GM23338 (cell line): ENCODE data around the gene NOTCH1. TPM values are rescaled to one million over a fixed set of nuclear protein-coding genes. Genes with fewer than 3 reads are reported as not detected.

Experiments used
- ATAC-seq: fragments of 200-7000 bp; cut with Tn5 transposase; 3 replicates; pipeline ENCODE4 v1.9.1; 2020
- DNase-seq: peaks from one replicate; pipeline ENCODE4 v3.0.0-alpha.2; 2015; ENCODE audit warnings: low spot score
- H2AFZ ChIP-seq: fragments of 200-600 bp; sonication (generic); 2 replicates; pipeline ENCODE4 v1.8.0; 2016; ENCODE audit warnings: antibody characterized with exemption, mild to moderate bottlenecking, moderate library complexity
- H3F3A ChIP-seq: fragments of 200-600 bp; sonication (generic); replicated peaks from 2 replicates; pipeline ENCODE4 v1.8.0; 2017; ENCODE audit warnings: antibody characterized with exemption, mixed run types, low read depth
- H3K27ac ChIP-seq: fragments of 200-600 bp; sonication (generic); 2 replicates; pipeline ENCODE4 v1.6.1; 2016; ENCODE audit warnings: low read depth
- H3K27me3 ChIP-seq: fragments of 200-600 bp; sonication (generic); 2 replicates; pipeline ENCODE4 v1.8.0; 2016; ENCODE audit warnings: mild to moderate bottlenecking, mixed run types, moderate library complexity; ENCODE audit not compliant: insufficient read depth
- H3K36me3 ChIP-seq: fragments of 200-600 bp; sonication (generic); 2 replicates; pipeline ENCODE4 v1.8.0; 2016; ENCODE audit warnings: mild to moderate bottlenecking; ENCODE audit not compliant: insufficient read depth
- H3K4me1 ChIP-seq: fragments of 200-600 bp; sonication (generic); 2 replicates; pipeline ENCODE4 v1.8.0; 2016; ENCODE audit warnings: mild to moderate bottlenecking, moderate library complexity; ENCODE audit not compliant: insufficient read depth
- H3K4me2 ChIP-seq: fragments of 200-600 bp; sonication (generic); 2 replicates; pipeline ENCODE4 v1.7.1; 2017; ENCODE audit warnings: mixed run types
- H3K4me3 ChIP-seq: fragments of 200-600 bp; sonication (generic); 2 replicates; pipeline ENCODE4 v1.6.1; 2016; ENCODE audit warnings: mixed run types
- H3K79me2 ChIP-seq: fragments of 200-600 bp; sonication (generic); replicated peaks from 2 replicates; pipeline ENCODE4 v1.8.0; 2017; ENCODE audit warnings: mild to moderate bottlenecking; ENCODE audit not compliant: insufficient read depth
- H3K9me2 ChIP-seq: fragments of 200-600 bp; sonication (generic); 2 replicates; pipeline ENCODE4 v1.8.0; 2017; ENCODE audit not compliant: insufficient read depth
- H4K20me1 ChIP-seq: fragments of 200-600 bp; sonication (generic); replicated peaks from 2 replicates; pipeline ENCODE4 v1.8.0; 2017; ENCODE audit warnings: mild to moderate bottlenecking; ENCODE audit not compliant: insufficient read depth
- H3K27ac Mint-ChIP-seq: 2 replicates; pipeline ENCODE4 v1.8.0; 2020; ENCODE audit warnings: inconsistent platforms, mild to moderate bottlenecking, moderate library complexity, mixed read lengths
- H3K27me3 Mint-ChIP-seq: 3 replicates; pipeline ENCODE4 v1.8.0; 2022; ENCODE audit warnings: low read depth, mild to moderate bottlenecking, moderate library complexity, mixed read lengths, inconsistent platforms; ENCODE audit not compliant: insufficient read depth, poor library complexity
- H3K36me3 Mint-ChIP-seq: 3 replicates; pipeline ENCODE4 v1.8.0; 2021; ENCODE audit warnings: low read depth, mild to moderate bottlenecking, inconsistent platforms, moderate library complexity, mixed read lengths
- H3K4me1 Mint-ChIP-seq: 3 replicates; pipeline ENCODE4 v1.8.0; 2020; ENCODE audit warnings: mild to moderate bottlenecking, inconsistent platforms, mixed read lengths
- H3K4me3 Mint-ChIP-seq: 3 replicates; pipeline ENCODE4 v1.8.0; 2021; ENCODE audit warnings: moderate library complexity, mild to moderate bottlenecking, inconsistent platforms, mixed read lengths
- H3K9me3 Mint-ChIP-seq: 3 replicates; pipeline ENCODE4 v1.8.0; 2020; ENCODE audit warnings: moderate library complexity, mild to moderate bottlenecking, inconsistent platforms, mixed read lengths
- JUNB ChIP-seq: IDR thresholded peaks from one replicate; pipeline ENCODE4 v1.6.1; 2016; ENCODE audit warnings: antibody characterized with exemption; ENCODE audit not compliant: unreplicated experiment
- POLR2AphosphoS5 ChIP-seq: IDR thresholded peaks from 2 replicates; pipeline ENCODE4 v1.6.1; 2016; ENCODE audit warnings: antibody characterized with exemption, low read depth
- STAT1 ChIP-seq: IDR thresholded peaks from one replicate; pipeline ENCODE4 v1.6.1; 2016; ENCODE audit warnings: antibody characterized with exemption; ENCODE audit not compliant: unreplicated experiment
- ZNF331 ChIP-seq: fragments of 250-450 bp; sonication (Bioruptor Pico); IDR thresholded peaks from 2 replicates; pipeline ENCODE4 v1.5.0; 2020; ENCODE audit warnings: low read depth, mild to moderate bottlenecking, moderate library complexity
- polyA plus RNA-seq: library from polyadenylated mRNA; unstranded; fragments of >200 nt; fragmentation: Nextera tagmentation; extraction: Ambion mirVana; gene quantifications from 2 replicates; pipeline ENCODE4 v1.2.1, GENCODE V29; 2016
- total RNA-seq: library from RNA; depleted of rRNA; stranded (reverse); fragments of >200 nt; shearing (Covaris generic); gene quantifications from 2 replicates; pipeline ENCODE4 v1.2.3, GENCODE V29; 2014
- TF ChIP-seq, protein P1 (sequence below): IDR thresholded peaks from 2 replicates; pipeline ENCODE4 v1.6.1; 2016; ENCODE audit warnings: antibody characterized with exemption
- TF ChIP-seq, protein P2 (sequence below), 2 experiments: fragments of 200-600 bp in 1 of 2; sonication (generic) in 1 of 2; conservative IDR thresholded peaks; 2 replicates each; pipeline versions ENCODE4 v1.5.1 to v1.6.1; 2016 to 2017; ENCODE audit warnings: antibody characterized with exemption in 2 of 2, low read depth in 2 of 2, mild to moderate bottlenecking in 2 of 2, moderate library complexity in 1 of 2
- TF ChIP-seq, protein P3 (sequence below): fragments of 250-450 bp; sonication (Bioruptor Pico); IDR thresholded peaks from 2 replicates; pipeline ENCODE4 v1.5.0; 2020; ENCODE audit warnings: mild to moderate bottlenecking, moderate library complexity
- TF ChIP-seq, protein P4 (sequence below): IDR thresholded peaks from one replicate; pipeline ENCODE4 v1.6.1; 2018; ENCODE audit warnings: antibody characterized with exemption; ENCODE audit not compliant: unreplicated experiment

Gene NOTCH1
- total and polyA plus RNA-seq, 2 experiments from 2014 or later: 9.9 to 97.2 TPM

DNA sequence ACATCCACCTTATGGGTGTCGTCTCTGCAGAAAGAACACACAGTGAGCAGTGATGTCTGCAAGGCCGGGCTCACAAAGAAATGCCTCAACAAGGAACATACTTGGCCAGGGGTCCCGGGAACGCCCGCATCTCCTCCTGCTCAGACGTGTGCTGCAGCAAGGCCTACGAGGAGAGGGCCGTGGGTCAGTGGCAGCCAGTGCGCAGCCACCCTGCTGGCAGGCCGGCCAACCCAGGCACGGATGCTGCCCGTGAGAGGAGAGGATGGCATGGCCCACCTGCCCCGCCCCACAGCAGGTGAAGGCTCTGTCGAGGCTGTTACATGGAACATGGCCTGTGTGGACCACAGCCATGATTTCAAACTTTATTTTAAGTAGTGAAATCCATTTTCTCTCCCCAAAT, 82.3 kb downstream of the NOTCH1 start:
- Histone ChIP-seq H3K79me2 (peaks cover 25% of the 10 kb centered on the region), H3K36me3 (peaks cover 74% of the 10 kb centered on the region), H4K20me1 (peaks cover 27% of the 10 kb centered on the region), H3K9me2 (no peaks in the 10 kb centered on the region), H3K4me2 (no peak overlapping the region), H3K4me3 (no peak overlapping the region), H3K27me3 (no peaks in the 10 kb centered on the region), H3K4me1 (no peaks in the 10 kb centered on the region), H2AFZ (no peak overlapping the region), H3K27ac (no peak overlapping the region), H3F3A (peaks cover 10% of the 10 kb centered on the region; the same call in 1 of the 2 replicates)
- no peak for ATAC-seq
- H3K27ac Mint-ChIP-seq: no peak overlapping the region
- TF ChIP-seq JUNB: no peak
- no peak for TF ChIP-seq ZNF331
- H3K36me3 Mint-ChIP-seq: peaks cover 79% of the 10 kb centered on the region
- no peak for DNase-seq
- no peaks in the 10 kb centered on the region for H3K4me1 Mint-ChIP-seq
- peaks cover 9% of the 10 kb centered on the region for H3K27me3 Mint-ChIP-seq
- H3K9me3 Mint-ChIP-seq: no peaks in the 10 kb centered on the region
- H3K4me3 Mint-ChIP-seq: no peak overlapping the region

DNA sequence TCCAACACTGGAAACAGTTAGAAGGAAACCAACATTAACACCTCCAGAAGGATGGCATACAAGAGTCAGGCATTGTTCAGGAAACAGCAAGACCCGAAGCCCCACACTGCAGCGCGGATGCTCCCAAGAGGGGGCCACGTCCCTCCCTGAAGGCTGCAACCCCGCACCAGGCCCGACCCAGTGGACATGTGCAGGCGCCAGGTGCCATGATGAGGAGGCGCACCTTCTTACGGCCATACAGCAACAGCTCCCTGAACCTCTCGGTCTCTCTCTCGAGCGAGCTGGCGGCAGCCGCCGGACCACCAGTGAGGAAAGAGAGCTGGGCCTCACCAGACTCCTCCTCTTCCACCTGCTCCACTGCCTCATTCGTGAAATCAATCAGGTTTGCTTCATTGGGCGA, 83.2 kb downstream of the NOTCH1 start:
- Histone ChIP-seq H3F3A (peaks cover 8% of the 10 kb centered on the region; the same call in 1 of the 2 replicates), H3K4me3 (no peak overlapping the region), H3K4me1 (no peaks in the 10 kb centered on the region), H2AFZ (no peak overlapping the region), H4K20me1 (peaks cover 27% of the 10 kb centered on the region), H3K27ac (no peak overlapping the region), H3K27me3 (no peaks in the 10 kb centered on the region), H3K79me2 (peaks cover 17% of the 10 kb centered on the region), H3K4me2 (no peak overlapping the region), H3K36me3 (peaks cover 66% of the 10 kb centered on the region), H3K9me2 (no peaks in the 10 kb centered on the region)
- peaks cover 84% of the 10 kb centered on the region for H3K36me3 Mint-ChIP-seq
- no peaks in the 10 kb centered on the region for H3K4me1 Mint-ChIP-seq
- peaks cover 11% of the 10 kb centered on the region for H3K27me3 Mint-ChIP-seq
- no peak overlapping the region for H3K27ac Mint-ChIP-seq
- ATAC-seq (no peak), DNase-seq (no peak)
- no peak overlapping the region for H3K4me3 Mint-ChIP-seq
- no peaks in the 10 kb centered on the region for H3K9me3 Mint-ChIP-seq
- TF ChIP-seq, protein P1, sequence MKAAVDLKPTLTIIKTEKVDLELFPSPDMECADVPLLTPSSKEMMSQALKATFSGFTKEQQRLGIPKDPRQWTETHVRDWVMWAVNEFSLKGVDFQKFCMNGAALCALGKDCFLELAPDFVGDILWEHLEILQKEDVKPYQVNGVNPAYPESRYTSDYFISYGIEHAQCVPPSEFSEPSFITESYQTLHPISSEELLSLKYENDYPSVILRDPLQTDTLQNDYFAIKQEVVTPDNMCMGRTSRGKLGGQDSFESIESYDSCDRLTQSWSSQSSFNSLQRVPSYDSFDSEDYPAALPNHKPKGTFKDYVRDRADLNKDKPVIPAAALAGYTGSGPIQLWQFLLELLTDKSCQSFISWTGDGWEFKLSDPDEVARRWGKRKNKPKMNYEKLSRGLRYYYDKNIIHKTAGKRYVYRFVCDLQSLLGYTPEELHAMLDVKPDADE: no peak
- TF ChIP-seq POLR2AphosphoS5 (no peak), STAT1 (no peak)
- TF ChIP-seq, protein P2, sequence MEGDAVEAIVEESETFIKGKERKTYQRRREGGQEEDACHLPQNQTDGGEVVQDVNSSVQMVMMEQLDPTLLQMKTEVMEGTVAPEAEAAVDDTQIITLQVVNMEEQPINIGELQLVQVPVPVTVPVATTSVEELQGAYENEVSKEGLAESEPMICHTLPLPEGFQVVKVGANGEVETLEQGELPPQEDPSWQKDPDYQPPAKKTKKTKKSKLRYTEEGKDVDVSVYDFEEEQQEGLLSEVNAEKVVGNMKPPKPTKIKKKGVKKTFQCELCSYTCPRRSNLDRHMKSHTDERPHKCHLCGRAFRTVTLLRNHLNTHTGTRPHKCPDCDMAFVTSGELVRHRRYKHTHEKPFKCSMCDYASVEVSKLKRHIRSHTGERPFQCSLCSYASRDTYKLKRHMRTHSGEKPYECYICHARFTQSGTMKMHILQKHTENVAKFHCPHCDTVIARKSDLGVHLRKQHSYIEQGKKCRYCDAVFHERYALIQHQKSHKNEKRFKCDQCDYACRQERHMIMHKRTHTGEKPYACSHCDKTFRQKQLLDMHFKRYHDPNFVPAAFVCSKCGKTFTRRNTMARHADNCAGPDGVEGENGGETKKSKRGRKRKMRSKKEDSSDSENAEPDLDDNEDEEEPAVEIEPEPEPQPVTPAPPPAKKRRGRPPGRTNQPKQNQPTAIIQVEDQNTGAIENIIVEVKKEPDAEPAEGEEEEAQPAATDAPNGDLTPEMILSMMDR (conservative IDR thresholded peaks at IDR 0.05; ENCODE audit: low read depth in 2 of 2): no peak
- TF ChIP-seq, protein P3, sequence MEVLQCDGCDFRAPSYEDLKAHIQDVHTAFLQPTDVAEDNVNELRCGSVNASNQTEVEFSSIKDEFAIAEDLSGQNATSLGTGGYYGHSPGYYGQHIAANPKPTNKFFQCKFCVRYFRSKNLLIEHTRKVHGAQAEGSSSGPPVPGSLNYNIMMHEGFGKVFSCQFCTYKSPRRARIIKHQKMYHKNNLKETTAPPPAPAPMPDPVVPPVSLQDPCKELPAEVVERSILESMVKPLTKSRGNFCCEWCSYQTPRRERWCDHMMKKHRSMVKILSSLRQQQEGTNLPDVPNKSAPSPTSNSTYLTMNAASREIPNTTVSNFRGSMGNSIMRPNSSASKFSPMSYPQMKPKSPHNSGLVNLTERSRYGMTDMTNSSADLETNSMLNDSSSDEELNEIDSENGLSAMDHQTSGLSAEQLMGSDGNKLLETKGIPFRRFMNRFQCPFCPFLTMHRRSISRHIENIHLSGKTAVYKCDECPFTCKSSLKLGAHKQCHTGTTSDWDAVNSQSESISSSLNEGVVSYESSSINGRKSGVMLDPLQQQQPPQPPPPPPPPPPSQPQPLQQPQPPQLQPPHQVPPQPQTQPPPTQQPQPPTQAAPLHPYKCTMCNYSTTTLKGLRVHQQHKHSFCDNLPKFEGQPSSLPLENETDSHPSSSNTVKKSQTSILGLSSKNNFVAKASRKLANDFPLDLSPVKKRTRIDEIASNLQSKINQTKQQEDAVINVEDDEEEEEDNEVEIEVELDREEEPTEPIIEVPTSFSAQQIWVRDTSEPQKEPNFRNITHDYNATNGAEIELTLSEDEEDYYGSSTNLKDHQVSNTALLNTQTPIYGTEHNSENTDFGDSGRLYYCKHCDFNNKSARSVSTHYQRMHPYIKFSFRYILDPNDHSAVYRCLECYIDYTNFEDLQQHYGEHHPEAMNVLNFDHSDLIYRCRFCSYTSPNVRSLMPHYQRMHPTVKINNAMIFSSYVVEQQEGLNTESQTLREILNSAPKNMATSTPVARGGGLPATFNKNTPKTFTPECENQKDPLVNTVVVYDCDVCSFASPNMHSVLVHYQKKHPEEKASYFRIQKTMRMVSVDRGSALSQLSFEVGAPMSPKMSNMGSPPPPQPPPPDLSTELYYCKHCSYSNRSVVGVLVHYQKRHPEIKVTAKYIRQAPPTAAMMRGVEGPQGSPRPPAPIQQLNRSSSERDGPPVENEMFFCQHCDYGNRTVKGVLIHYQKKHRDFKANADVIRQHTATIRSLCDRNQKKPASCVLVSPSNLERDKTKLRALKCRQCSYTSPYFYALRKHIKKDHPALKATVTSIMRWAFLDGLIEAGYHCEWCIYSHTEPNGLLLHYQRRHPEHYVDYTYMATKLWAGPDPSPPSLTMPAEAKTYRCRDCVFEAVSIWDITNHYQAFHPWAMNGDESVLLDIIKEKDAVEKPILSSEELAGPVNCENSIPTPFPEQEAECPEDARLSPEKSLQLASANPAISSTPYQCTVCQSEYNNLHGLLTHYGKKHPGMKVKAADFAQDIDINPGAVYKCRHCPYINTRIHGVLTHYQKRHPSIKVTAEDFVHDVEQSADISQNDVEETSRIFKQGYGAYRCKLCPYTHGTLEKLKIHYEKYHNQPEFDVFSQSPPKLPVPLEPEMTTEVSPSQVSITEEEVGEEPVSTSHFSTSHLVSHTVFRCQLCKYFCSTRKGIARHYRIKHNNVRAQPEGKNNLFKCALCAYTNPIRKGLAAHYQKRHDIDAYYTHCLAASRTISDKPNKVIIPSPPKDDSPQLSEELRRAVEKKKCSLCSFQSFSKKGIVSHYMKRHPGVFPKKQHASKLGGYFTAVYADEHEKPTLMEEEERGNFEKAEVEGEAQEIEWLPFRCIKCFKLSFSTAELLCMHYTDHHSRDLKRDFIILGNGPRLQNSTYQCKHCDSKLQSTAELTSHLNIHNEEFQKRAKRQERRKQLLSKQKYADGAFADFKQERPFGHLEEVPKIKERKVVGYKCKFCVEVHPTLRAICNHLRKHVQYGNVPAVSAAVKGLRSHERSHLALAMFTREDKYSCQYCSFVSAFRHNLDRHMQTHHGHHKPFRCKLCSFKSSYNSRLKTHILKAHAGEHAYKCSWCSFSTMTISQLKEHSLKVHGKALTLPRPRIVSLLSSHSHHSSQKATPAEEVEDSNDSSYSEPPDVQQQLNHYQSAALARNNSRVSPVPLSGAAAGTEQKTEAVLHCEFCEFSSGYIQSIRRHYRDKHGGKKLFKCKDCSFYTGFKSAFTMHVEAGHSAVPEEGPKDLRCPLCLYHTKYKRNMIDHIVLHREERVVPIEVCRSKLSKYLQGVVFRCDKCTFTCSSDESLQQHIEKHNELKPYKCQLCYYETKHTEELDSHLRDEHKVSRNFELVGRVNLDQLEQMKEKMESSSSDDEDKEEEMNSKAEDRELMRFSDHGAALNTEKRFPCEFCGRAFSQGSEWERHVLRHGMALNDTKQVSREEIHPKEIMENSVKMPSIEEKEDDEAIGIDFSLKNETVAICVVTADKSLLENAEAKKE: no peak
- TF ChIP-seq, protein P4, sequence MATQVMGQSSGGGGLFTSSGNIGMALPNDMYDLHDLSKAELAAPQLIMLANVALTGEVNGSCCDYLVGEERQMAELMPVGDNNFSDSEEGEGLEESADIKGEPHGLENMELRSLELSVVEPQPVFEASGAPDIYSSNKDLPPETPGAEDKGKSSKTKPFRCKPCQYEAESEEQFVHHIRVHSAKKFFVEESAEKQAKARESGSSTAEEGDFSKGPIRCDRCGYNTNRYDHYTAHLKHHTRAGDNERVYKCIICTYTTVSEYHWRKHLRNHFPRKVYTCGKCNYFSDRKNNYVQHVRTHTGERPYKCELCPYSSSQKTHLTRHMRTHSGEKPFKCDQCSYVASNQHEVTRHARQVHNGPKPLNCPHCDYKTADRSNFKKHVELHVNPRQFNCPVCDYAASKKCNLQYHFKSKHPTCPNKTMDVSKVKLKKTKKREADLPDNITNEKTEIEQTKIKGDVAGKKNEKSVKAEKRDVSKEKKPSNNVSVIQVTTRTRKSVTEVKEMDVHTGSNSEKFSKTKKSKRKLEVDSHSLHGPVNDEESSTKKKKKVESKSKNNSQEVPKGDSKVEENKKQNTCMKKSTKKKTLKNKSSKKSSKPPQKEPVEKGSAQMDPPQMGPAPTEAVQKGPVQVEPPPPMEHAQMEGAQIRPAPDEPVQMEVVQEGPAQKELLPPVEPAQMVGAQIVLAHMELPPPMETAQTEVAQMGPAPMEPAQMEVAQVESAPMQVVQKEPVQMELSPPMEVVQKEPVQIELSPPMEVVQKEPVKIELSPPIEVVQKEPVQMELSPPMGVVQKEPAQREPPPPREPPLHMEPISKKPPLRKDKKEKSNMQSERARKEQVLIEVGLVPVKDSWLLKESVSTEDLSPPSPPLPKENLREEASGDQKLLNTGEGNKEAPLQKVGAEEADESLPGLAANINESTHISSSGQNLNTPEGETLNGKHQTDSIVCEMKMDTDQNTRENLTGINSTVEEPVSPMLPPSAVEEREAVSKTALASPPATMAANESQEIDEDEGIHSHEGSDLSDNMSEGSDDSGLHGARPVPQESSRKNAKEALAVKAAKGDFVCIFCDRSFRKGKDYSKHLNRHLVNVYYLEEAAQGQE: no peak
